GM06990 (cell line): ENCODE results near the gene EGFLAM.

Experiments used
- DNase-seq: peaks from one replicate; pipeline ENCODE4 v3.0.0-alpha.2; 2011; ENCODE audit not compliant: insufficient read length; ENCODE audit errors: extremely low read depth
- H3K27me3 ChIP-seq: replicated peaks from 2 replicates; pipeline ENCODE4 v1.6.0; 2011; ENCODE audit warnings: low read length; ENCODE audit not compliant: control insufficient read depth, insufficient read depth
- H3K36me3 ChIP-seq: 2 replicates; pipeline ENCODE4 v1.5.1; 2011; ENCODE audit warnings: low read length; ENCODE audit not compliant: control insufficient read depth, insufficient read depth
- H3K4me3 ChIP-seq: replicated peaks from 2 replicates; pipeline ENCODE4 v1.5.1; 2011; ENCODE audit warnings: low read depth, mild to moderate bottlenecking, control low read depth, low read length
- CTCF ChIP-seq: IDR thresholded peaks from 2 replicates; pipeline ENCODE4 v1.5.1; 2011; ENCODE audit warnings: low read length, control low read depth, mild to moderate bottlenecking, inconsistent platforms; ENCODE audit not compliant: insufficient read depth, poor library complexity, severe bottlenecking

EGFLAM gene

GRCh38 chr5:38456657-38457399 is 198.5 kb downstream of the EGFLAM start:
- Histone ChIP-seq H3K4me3 (no peak overlapping the region), H3K27me3 (peaks cover 4% of the 10 kb centered on the region), H3K36me3 (no peaks in the 10 kb centered on the region)
- TF ChIP-seq CTCF, result no peak
- no peak for DNase-seq

- Histone ChIP-seq H3K27me3 (peaks cover 6% of the 10 kb centered on the region), H3K4me3 (no peak overlapping the region), H3K36me3 (no peaks in the 10 kb centered on the region)
- no peak for TF ChIP-seq CTCF
- no peak for DNase-seq
Observed at GRCh38 chr5:38458174-38458573, 199.8 kb downstream of the EGFLAM start.

GRCh38 chr5:38462976-38463633 is 204.7 kb downstream of the EGFLAM start:
- DNase-seq, result no peak
- Histone ChIP-seq H3K36me3 (no peaks in the 10 kb centered on the region), H3K4me3 (no peak overlapping the region), H3K27me3 (peaks cover 12% of the 10 kb centered on the region)
- no peak for TF ChIP-seq CTCF

- no peak for TF ChIP-seq CTCF
- H3K4me3 ChIP-seq, result no peak overlapping the region
- H3K27me3 ChIP-seq, result peaks cover 12% of the 10 kb centered on the region
- no peaks in the 10 kb centered on the region for H3K36me3 ChIP-seq
- no peak for DNase-seq
Observed at GRCh38 chr5:38463634-38464521, 205.5 kb downstream of the EGFLAM start.

- Histone ChIP-seq H3K4me3 (no peak overlapping the region), H3K36me3 (no peaks in the 10 kb centered on the region), H3K27me3 (peaks cover 12% of the 10 kb centered on the region)
- TF ChIP-seq CTCF, result no peak
- no peak for DNase-seq
Observed at GRCh38 chr5:38465061-38465460, 206.7 kb downstream of the EGFLAM start.
